Measurements from ENCODE around the gene SDK1.

The SDK1 gene

DNA sequence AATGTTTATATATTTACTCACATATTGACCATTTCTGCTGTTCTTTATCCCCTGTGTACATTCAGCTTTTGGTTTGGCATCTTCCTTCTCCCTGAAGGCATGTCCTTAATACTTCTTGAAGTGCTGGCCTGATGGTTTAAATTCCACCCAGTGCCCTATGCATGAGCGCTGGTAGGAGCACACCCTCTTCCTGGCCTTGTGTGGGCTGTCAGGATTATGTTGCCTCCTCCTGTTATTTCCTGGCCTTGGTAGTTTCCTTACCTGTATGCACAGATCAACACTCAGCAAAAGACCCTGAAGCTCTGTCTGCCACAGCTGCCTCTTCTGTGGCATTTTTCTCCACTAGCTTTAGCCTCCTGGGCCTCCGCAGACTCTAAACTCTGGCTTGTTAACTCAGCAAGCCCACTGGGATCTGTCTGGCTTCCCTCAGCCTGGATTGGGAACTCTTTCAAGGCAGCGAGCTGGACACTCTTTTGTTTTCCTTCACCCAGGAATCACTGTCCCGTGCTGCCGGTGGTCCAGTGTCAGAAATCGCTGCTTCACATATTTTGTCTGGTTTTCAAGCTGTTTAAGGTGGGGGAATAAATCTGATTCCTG, 595.2 kb downstream of the SDK1 start:
- TF ChIP-seq, protein P1, sequence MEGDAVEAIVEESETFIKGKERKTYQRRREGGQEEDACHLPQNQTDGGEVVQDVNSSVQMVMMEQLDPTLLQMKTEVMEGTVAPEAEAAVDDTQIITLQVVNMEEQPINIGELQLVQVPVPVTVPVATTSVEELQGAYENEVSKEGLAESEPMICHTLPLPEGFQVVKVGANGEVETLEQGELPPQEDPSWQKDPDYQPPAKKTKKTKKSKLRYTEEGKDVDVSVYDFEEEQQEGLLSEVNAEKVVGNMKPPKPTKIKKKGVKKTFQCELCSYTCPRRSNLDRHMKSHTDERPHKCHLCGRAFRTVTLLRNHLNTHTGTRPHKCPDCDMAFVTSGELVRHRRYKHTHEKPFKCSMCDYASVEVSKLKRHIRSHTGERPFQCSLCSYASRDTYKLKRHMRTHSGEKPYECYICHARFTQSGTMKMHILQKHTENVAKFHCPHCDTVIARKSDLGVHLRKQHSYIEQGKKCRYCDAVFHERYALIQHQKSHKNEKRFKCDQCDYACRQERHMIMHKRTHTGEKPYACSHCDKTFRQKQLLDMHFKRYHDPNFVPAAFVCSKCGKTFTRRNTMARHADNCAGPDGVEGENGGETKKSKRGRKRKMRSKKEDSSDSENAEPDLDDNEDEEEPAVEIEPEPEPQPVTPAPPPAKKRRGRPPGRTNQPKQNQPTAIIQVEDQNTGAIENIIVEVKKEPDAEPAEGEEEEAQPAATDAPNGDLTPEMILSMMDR (conservative IDR thresholded peaks at IDR 0.05): no peak
- TF ChIP-seq ZFX (IDR thresholded peaks at IDR 0.05): no peak
- H3K27ac ChIP-seq: no peak overlapping the region

DNA sequence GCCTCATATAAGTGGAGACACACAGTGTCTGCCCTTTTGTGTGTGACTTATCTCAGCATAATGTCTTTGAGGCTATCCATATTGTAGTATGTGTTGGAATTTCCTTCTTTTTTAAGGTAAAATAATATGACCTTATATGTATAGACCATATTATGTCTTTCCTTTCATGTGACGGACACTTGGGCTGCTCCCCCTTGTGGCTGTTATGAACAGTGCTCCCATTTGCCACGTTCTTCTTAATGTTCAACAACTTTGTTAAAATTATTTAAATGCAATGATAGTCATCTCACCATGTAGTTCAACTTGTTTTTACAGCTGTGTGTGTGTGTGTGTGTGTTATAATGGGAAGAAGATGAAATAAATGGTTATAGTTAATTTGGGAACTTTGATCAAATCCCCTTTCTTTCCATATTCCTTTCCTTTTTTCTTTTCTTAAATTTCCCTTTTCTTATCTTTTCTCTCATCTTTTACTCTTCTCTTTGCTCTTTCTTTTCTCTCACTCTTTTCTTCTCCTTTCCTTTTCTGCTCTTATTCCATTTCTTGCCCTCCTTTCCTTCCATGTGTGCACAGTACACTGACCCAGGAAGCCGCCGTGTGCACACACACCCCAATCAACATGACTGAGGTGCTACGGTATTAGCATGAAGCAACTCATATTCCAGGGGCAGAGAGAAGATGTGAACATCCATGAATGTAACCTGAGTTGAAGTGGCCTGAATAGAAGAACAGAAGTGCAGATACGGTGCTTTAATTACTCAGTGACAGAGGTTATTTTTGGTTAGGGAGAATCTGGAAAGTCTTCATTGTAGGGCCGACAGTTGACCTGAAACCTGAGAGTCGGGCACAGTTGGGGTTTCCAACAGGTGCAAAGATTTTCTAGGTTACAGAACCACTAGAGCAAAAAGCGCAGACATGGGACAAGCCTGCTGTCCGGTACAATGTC, 596.6 kb downstream of the SDK1 start:
- TF ChIP-seq ZFX (IDR thresholded peaks at IDR 0.05): no peak
- TF ChIP-seq, protein P1 (conservative IDR thresholded peaks at IDR 0.05): peak; percentile 90
- H3K27ac ChIP-seq: no peak overlapping the region

- no peak for TF ChIP-seq ZFX (IDR thresholded peaks at IDR 0.05)
- TF ChIP-seq, protein P1 (conservative IDR thresholded peaks at IDR 0.05): no peak
- H3K27ac ChIP-seq: no peak overlapping the region
Measured at GRCh38 chr7:3899559-3899991, 598.5 kb downstream of the SDK1 start.

DNA sequence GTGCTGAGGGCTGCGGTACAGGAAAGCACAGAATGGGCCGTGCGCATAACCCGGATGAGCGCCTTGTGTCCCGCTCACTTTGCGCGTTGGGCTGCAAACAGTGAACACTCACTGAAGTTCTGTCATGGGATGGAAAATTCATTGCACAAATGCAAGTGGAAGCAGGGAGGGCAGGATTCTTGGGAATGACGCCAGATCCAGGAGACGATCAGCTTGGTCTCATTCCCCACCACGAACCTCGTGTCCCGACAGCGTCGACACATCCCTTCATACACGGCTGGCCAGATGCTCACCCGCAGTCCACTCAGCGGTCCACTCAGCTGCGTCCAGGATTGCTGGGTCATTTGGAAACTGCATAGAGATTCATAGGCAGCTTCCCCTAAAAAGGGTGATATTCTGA, 607.1 kb downstream of the SDK1 start:
- TF ChIP-seq, protein P1 (conservative IDR thresholded peaks at IDR 0.05): no peak
- no peak for TF ChIP-seq ZFX (IDR thresholded peaks at IDR 0.05)
- H3K27ac ChIP-seq: no peak overlapping the region

- no peak overlapping the region for H3K27ac ChIP-seq
- TF ChIP-seq, protein P1 (conservative IDR thresholded peaks at IDR 0.05): no peak
- TF ChIP-seq ZFX (IDR thresholded peaks at IDR 0.05): no peak
Measured at GRCh38 chr7:3909128-3909527, 608.1 kb downstream of the SDK1 start.

DNA sequence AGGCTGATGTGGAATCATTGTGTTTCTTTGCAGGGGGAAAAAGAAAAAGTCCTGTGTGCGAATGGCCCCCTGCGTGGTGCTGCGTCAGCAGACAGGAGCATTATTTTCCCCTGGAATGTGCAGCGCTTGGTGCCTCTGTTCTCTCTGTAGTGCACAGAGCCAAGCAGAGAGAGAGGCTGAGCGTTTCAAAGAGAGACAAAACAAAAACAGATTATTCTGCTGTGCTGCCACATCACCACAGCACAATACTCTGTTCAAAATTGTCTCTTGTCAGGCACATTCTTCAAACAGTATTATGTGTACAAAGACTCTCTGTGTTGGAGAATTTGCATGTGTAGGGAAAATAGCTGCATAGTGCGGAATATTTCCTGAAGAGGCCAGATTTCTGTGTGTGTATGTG, 609.0 kb downstream of the SDK1 start:
- TF ChIP-seq, protein P1 (conservative IDR thresholded peaks at IDR 0.05): no peak
- TF ChIP-seq ZFX (IDR thresholded peaks at IDR 0.05): no peak

DNA sequence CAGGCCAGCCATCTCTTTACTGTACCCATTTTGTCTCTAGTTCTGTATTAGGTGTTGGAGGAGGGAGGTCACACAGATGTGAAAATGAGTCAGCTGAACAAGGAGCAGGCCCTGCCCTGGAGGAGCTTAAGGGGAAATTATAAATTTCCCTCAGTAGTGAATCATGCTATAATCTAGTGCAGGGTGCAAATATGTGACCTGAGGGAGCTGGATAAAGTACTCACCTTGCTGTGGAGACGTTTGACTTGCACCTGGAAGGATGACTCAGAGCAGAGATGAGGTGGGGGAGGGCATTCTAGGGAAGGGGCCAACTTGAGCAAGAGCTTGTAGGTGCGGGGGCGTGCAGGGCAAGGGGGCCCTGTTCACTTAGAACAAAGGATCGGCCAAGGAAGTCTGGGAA, 610.6 kb downstream of the SDK1 start:
- no peak overlapping the region for H3K27ac ChIP-seq
- TF ChIP-seq ZFX (IDR thresholded peaks at IDR 0.05): no peak
- TF ChIP-seq, protein P1 (conservative IDR thresholded peaks at IDR 0.05): no peak

More for the DNA sequence above, 609.0 kb downstream of the SDK1 start:
- H3K27ac ChIP-seq: no peak overlapping the region
